Raji (cell line): ENCODE results near the gene KCNE4.

Experiments used
- POLR2A ChIP-seq: IDR thresholded peaks from 2 replicates; pipeline ENCODE4 v1.6.1; 2011; ENCODE audit warnings: low read depth, low read length, control low read depth; ENCODE audit not compliant: insufficient read depth

KCNE4 gene

DNA sequence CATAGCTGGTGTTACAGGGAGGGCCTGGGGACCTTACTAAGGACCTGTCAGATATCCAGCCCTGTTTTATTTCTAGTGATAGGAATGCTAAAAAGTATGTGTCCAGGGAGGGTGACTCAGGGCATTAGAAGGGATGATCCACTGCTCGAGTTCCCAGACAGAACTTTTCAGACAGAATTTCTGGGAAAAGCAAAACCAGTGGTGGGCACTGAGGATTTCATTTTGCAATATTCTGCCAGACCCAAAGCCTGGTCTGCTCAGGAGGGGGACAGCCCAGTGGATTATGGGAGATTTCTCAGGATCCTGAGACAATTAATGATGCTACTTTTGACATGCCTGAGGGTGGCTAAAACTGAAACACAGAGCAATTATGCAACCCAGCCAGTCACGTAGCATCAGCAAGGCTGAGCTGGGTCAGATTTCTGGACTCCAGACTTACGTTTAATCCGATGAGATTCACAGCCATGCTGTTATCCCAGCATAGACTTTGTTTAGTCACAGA lies 4.7 kb upstream of the KCNE4 start:
- TF ChIP-seq POLR2A: no peak

DNA sequence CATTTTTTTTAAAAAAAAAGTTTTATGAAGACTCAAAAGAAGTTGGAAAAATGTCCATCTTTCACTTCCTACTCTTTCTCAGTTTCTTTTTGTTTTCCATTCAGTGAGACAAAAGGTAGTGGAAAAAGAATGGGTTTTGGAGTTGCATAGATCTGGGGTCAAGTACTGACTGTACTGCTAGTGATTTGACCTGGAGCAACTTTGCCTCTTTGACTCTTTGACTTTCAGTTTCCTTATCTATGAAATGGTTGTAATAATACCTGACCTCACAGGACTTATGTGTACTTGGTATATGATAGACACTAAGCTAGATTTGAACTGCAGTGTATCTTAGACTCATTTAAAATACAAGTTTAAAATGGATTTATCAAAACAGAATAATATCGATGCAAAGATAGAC lies 3.5 kb upstream of the KCNE4 start:
- TF ChIP-seq POLR2A: no peak

DNA sequence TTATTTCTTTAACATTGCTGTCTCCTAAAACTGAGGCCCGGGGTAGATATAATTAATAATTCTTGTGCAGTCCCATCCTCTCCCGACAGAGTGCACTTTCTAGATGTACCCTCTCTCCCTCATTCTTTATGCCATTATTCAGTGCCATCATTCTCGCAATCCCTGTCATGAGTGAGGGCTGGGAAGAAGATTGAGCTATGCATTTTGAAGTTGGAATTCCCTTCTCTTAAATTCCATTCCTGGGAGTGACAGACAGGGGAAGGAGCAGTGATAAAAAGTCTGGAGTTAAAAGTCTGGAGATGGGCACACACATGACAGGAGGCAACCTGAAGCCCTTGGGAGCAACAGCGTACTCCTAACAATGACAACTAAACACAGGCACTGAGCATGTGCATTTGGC lies 2.6 kb upstream of the KCNE4 start:
- no peak for TF ChIP-seq POLR2A

DNA sequence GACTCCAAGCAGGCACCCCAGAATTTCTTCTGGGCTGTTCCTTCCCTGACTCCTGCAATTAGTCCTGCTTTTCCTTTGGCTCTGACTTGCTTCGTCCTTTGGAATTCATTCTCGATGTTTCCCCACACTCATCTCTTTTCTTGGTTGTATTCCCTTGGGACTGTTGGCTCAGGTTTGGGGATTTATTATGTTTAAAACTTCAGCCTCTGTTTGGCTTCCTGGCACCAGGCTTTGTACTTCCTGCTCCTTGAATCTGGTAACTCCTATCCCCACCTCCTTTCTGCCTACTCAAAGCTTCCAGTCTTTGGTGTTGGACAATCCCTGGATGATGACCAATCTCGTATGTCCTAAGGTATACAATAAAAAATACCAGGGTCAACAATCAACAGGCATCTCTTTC lies 1.8 kb upstream of the KCNE4 start:
- TF ChIP-seq POLR2A: no peak

DNA sequence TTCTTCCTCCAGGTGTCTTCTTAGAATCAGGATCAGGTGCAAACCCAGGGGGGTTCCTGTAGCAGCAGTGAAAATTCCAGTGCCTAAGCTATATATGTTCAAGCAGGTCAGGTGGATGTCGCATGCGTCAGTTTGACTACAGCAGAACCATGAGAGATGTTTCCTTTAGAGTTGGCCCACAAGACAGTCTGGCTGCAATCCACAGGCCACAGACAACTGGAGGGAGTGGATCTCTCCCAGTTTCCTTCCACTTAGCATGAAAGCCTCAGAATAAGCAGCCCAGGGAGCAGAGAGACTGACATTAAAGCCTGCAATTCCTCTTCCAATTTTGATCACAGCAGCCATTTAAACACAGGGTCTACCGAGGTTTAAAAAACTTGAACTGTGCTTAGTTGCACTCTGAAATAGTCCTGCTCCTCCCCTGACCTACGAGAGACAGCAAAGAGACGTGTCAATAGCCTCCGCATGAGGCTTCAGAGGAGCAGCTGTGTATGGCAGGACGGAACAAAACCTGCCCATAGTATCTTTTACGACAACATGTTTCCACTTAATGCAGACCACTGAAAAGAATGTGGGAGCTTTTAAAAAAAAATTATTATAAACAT lies 988 bp upstream of the KCNE4 start:
- no peak for TF ChIP-seq POLR2A

DNA sequence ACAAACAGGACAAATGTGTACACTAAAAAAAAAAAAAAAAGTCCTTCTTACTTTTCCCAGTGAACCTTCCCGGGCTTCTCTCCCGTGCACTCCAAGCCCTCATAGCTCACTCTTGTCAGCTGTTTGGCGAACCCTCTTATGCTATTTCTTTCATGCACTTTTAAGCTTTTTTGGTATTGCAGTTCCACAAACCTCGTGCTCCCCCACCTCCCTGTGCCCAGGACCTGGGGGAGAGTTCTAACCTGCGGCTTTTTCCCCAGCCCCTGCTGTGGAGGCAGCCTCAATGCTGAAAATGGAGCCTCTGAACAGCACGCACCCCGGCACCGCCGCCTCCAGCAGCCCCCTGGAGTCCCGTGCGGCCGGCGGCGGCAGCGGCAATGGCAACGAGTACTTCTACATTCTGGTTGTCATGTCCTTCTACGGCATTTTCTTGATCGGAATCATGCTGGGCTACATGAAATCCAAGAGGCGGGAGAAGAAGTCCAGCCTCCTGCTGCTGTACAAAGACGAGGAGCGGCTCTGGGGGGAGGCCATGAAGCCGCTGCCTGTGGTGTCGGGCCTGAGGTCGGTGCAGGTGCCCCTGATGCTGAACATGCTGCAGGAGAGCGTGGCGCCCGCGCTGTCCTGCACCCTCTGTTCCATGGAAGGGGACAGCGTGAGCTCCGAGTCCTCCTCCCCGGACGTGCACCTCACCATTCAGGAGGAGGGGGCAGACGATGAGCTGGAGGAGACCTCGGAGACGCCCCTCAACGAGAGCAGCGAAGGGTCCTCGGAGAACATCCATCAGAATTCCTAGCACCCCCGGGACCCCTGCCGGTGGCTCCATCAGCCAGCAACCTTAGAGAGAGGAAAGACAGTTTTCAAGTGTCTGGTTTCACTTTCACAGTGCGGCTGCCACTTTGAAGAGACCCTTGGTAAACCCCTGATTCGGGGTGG lies 826 bp downstream of the KCNE4 start:
- no peak for TF ChIP-seq POLR2A

DNA sequence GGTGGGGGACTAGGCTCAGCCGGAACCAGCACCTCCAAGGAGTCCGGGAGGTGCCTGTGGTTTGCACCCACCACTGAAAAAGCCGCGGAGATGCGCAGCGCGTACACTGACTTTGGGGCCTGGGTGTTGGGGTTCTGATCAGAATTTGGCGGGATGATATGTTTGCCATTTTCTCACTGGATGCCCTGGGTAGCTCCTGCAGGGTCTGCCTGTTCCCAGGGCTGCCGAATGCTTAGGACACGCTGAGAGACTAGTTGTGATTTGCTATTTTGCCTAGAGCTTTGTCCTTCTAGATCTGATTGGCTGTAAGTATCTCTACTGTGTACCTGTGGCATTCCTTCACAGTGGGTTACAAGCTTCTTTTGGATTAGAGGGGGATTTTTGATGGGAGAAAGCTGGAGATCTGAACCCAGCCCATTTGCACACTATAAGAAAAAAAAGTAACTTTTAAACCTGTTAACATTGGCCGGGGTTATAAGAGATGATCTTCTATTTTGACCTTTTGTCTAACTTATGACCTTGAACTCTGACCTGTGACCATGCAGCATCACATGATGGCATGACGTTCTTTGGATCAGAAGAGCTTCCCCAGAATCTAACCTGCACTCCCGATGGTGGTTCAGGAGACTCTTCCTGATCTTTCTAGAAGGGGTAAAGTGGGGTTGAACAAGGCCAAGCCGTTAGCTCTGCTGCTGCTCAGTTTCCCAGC lies 1.6 kb downstream of the KCNE4 start:
- TF ChIP-seq POLR2A: no peak

DNA sequence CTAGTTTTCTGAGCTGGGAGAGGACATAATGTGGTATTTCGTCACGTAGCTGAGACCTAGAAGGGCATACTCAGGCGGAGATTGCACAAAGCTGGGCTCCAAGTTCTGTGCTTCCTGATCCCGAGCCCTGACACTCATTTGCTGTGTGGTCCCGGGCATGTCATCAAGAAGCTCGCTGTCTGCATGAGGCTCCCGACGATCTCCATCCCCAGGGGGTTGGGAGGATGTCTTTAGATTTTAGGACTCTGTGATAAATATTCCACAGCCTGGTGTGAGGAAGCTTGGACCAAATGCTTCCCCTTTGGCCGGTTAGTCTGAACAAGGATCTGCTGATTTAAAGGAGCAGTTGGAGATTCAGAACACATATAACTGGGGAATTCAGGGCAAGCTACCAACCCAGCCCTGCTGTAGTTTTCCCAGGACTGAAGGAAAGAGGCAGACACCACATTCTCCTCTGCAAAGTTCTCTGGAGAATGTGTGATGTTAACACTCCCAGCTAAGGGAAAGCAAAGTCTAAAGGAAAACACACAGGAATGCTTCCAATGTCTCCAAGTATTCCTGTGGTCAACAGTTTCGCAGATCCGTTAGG lies 2.3 kb downstream of the KCNE4 start:
- TF ChIP-seq POLR2A: no peak

DNA sequence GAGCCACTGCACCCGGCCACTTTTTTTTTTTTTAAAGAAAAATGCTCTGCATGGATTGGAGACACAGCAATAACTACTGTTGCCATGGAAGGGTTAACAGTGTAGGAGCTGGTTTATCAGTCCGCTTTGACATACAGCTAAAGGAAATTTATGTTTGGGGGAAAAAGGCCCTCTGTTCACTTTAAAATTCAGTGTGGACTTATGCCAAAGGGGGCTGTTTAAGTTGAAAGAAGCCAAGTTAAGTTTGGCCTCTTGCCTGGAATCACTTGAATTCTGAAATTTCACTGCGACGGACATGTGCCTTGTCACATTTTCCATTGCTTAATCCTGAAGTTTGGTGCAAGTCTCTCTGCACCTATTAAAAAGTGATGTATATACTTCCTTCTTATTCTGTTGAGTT lies 3.1 kb downstream of the KCNE4 start:
- no peak for TF ChIP-seq POLR2A

DNA sequence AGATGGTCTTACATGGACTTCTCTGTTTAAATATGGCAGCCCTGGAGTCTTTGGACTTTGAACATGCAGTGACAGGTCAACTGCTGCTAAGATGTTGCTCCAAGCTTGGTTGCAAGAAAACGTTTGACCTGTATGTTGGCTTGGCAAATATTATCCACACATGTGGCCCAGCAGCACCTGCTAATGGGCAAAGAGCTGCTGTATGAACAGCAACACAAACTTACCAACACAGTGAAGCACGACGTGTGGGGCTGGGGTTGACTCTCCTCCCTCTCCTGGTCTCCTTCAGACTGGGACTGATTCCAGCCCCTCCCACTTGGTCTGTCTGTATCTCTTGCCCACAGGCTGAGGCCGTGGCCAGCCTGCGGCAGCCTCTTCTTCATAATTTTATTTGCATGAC lies 3.8 kb downstream of the KCNE4 start:
- TF ChIP-seq POLR2A: no peak

DNA sequence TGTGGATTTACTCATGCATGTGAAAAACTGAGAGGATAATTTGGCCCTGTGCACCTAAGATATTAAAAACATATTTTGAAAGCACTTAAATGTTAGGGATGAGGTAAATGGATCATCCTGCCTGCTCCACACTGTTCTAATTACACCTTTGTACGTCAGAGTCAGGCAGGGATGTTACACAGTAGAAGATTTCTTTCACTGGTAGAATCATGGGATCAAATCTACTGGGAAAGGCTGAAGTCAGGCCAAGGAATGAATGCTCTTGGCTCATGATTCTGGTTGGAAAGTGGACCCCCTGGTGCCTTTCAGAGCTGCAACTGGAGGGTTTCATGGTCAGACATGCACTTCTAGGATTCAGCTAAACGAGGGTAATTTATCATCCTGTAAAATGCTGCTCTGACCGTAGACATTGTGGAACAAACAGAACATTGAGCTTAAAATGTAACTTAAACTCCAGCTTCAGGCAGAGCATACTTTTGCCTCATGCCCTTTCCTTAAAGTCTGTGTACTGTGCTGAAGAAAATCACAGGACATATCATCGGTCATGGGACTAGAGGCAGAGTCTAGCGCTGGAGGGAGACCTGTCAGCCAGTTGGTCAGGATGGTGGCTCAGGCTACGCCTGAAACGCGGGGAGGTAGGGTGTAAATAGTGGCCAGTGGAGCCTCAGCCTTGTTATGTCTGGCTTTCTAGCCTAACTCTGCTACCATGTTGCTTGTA lies 4.9 kb downstream of the KCNE4 start:
- TF ChIP-seq POLR2A: no peak

DNA sequence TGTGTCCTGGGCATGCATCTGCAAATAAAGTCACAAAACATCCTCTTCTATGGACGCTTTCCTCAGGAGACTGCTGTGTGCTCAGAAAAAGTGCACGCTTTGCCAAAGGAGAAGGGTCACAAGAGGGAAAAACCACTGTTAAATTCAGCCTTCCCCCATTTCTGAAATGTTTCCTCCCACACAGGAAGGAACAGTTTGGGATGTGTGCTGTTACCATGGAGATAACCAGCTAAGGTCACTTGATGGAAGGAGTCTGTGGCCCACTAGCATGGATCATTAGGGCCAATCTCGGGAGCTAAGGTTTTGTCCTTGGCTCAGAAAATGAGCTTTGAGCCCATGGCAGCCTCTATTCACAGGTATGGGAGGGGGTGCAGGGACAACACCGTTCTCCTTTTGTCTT lies 5.6 kb downstream of the KCNE4 start:
- no peak for TF ChIP-seq POLR2A

DNA sequence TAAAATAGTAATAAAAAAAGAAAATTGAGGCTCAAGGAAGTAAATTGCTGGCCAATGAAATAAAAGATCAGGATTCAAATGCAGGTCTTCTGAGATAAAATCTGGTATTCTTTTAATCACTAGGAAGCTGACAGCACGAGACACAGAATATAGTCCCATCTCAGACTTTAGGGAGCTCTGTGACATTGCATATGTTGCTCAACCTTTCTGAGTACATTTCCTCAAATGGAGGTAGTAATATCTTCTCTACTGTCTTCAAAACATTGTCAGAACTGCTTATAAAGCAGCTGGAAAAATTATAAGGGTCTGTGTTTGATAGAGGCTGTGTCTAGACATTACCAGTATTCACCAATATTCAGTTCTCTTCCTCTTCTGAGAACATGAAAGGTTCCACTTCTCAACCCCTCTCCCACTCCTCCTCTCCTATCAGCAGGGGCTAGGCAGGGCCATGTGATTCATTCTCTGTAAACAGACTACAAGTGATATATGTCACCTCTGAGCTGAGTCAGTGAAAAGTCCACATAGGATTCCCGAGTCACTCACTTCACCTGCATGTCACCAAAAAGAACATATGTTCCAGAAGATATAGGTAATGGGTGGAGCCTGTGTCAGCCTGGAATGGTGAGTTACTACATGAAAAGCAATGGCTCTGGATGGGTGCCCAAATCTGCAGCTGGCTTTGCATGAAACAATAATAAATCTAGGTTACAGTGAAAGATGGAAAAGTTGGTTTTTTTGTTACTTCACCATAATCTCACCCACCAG lies 7.1 kb downstream of the KCNE4 start:
- TF ChIP-seq POLR2A: no peak
